Fibroblast of skin of scalp (primary cell): ENCODE data around the gene EVX1. TPM values are rescaled to one million over a fixed set of nuclear protein-coding genes. Genes with fewer than 3 reads are reported as not detected.

Source experiments
- DNase-seq: peaks from one replicate; pipeline ENCODE4 v3.0.0-alpha.2; 2013
- polyA plus RNA-seq, 2 experiments: library from polyadenylated mRNA; unstranded; fragments of 120-200 nt; gene quantifications; one replicate each; pipeline ENCODE4 v1.2.1, GENCODE V29; 2013; ENCODE audit not compliant: insufficient read length in 2 of 2

EVX1 gene
- not detected for polyA plus RNA-seq (2013, experiment 1 of 2; ENCODE audit: insufficient read length)
- not detected for polyA plus RNA-seq (2013, experiment 2 of 2; ENCODE audit: insufficient read length)

- DNase-seq: no peak
Measured at GRCh38 chr7:27242555-27243339, at the start of gene EVX1. EVX1 (plus strand) TSS chr7:27242802; CDS start chr7:27243031, 229 bp downstream.

DNA sequence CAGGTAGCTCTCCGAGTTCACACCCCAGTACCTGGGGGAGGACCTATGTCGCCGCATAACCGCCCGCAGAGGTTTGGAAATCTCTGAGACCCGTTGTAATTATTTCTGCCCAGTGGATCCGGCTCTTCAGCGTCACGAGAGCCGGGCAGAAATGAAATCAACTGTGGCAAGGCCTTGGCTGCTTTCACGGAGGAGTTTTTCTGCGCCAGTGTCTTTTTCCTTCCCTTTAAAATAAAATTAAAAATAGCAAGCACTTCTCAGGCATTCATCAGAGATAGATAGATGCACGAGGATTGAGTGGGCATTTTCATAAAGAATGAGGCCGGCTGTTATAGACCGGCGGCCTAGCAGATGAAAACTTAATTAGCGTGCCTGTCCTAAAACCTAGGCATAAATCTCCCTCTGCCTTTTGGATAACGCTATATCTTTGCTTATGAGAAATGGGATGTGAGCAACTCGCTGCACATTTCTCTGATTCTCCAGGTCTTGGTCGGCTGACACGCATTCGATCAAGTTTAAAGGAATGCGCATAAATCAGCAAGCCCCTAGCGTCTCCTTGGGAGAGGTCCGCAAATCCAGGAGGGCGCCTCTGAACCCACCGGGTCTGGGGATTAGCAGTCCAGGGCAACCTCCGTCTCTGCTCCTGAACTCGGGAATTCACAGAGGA lies 49.1 kb upstream of the EVX1 start:
- no peak for DNase-seq

- no peak for DNase-seq
Measured at GRCh38 chr7:27194002-27194352, 48.6 kb upstream of the EVX1 start.

DNA sequence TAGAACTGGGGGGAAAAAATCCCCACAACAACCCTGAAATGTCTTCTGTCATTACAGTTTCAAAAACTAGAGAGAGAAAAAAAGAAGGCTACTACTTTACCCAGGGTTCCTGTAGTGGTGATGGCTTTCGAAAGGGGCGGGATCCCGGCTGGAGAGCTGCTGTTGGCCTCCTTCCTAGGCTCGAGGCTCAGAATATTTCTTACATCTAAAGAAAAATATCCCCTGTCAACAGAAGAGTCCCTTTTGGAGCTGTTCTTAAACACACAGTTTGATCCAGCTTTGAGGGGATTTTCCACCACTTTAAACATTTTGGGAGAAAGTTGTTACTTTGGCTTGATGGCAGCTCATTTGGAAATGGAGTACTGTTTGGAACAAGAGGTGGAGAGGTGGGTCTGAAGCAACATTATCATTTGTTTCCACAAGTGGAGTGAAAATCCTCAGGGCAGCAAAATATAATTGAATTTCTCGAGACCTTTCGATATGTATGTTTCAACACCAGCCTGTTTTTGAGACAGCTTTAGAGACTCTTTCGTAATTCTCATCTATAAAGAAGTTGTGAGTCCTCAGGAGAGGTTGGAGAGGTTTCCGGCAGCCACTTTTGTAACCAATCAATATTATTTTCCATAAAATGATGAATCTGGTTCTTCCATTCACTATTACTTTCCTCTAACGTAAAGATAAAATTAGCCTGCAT lies 47.8 kb upstream of the EVX1 start:
- no peak for DNase-seq

DNA sequence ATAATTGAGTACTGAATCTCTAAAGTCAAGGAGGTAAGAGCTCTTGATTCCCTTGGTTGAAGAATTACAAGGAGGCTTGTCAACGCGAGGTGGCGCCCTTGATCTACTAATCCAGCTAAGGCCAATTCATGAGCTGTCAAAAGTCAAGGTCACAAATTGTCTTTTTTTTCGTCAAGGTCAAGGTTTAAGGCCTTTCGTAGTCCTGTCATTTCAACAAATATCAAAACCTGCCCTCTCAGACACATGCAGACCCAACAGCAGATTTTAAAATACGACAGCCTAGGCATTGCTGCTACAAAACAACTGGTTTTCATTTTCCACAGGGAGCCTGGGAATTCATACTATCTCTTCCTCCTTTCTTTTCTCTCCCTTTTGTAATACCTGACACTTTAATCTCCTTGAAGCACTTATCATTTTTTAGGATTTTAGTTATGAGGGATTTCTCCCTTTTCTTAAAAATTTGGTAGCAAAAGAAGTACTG lies 46.3 kb upstream of the EVX1 start:
- DNase-seq: peak; percentile 57

GRCh38 chr7:27197137-27198042 lies 45.2 kb upstream of the EVX1 start:
- DNase-seq: no peak

- no peak for DNase-seq
Measured at GRCh38 chr7:27198138-27198841, 44.3 kb upstream of the EVX1 start.

DNA sequence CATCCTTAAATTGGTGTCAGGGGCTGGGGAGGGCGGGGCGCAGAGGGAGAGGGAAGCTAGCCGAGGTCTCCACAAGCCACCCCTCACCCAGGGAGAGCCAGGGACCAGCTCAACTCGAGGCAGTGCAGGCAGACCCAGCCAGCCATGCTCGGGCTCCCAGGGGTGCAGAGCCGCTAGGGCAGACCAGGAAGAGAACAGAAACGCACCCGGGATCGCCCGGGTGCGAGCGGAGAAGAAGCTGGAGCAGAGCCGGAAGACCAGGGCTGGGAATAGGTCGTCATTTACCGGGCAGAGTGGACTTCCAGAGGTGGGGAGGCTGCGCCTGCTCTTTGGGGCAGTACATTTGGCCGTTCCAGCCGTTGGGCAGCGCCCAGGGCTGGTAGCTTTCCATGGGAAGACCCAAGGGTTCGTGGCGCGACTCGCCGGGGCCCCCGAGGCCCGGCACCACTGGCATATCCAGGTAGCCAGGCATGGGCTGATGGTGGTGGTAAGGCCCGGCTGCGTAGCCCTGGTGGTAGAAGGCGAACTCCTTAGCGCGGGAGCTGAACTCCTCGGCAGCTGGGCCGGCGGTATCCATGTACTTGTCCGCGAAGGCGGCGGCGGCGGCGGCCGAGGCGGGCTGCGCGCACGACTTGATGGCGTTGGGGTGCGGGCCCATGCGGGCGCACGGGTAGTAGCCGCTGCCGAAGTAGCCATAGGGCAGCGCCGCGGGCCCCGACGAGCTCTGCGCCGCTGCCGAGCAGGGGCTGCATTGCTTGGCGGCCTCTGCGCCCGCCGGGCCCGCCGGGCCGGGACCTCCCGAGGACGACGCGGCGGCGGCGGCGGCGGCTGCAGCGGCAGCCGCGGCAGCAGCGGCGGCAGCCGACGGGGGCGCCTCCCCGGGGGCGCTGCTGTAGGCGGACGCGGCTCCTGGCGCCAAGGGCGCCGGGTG lies 43.5 kb upstream of the EVX1 start:
- no peak for DNase-seq

GRCh38 chr7:27199849-27200760 lies 42.5 kb upstream of the EVX1 start, which contains the start of gene HOXA13:
HOXA13 (minus strand) TSS chr7:27200091; CDS start chr7:27200077, 14 bp downstream.
- DNase-seq: no peak

- no peak for DNase-seq
Measured at GRCh38 chr7:27200761-27201579, 41.6 kb upstream of the EVX1 start.

DNA sequence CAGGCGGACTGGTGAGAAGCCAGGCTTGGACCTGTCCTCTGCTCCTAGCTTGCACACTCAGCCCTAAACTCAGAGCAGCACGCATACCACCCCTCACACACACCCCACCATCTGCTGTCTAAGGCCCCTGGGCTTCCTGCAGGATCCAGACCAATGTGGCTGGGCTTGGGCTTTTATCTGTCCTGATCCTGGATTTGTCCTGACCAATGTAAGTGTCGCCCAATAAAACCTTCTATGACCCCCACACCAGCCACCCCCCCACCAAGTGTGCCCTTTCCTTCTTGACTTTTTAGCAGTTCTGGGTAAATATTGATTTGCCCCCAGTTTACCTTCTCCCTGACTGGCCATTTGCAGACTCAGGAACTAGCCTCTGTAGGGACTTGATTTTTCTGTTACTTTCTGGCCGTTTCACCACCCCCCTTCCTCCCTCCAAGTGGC lies 41.0 kb upstream of the EVX1 start:
- no peak for DNase-seq

DNA sequence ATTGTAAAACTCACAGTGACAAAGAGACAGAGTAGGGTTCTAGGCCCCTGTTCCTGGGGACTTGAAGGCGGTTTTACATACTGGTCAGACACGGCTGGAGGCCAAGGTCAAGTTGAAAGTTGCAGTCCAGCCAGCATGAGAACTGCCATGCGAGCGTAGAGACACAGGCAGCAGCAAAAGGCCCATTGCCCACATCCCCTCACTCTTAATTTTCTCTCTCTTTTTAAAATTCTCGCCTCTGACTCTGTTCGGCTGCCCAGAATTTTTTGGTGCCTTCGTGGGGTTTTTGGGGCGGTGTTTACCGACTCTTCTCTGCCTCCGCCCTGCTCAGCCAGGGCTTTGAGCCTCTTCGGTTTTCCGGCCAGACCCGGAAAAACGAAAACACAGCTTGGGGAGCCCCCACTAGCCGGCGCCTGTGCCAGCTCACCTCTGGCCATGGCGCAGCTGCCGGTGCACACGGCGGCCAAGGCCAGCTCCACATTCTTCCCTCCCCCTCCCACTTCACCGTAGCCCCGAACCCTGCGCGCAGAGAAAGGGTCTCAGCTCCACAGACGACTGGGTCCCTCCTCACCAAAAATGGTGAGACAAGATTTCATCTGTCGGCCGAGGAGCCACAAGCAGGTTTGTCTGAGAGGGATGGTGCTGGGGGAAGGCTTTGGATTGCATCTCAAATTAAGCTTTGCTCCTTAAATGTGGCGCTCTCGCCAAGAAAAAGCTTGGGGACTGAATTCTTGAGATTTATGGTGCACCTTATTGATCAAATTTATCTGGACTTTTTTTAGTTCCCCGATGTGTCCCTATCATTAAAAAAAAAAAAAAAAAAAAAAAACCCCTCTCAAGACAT lies 40.4 kb upstream of the EVX1 start:
- no peak for DNase-seq

DNA sequence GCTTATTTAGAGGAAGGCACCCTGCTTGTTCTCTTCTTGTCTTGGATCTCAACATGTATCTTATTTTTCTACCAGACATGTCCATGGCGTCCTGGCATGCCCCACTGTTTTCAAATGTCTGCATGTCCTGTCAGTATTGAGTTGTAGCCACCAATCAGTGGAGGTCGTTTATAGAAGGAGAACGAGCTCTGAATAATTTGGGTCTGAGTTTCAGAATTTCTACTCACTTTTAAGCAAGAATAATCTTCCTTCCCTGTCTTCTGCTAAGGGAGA lies 39.8 kb upstream of the EVX1 start:
- no peak for DNase-seq

DNA sequence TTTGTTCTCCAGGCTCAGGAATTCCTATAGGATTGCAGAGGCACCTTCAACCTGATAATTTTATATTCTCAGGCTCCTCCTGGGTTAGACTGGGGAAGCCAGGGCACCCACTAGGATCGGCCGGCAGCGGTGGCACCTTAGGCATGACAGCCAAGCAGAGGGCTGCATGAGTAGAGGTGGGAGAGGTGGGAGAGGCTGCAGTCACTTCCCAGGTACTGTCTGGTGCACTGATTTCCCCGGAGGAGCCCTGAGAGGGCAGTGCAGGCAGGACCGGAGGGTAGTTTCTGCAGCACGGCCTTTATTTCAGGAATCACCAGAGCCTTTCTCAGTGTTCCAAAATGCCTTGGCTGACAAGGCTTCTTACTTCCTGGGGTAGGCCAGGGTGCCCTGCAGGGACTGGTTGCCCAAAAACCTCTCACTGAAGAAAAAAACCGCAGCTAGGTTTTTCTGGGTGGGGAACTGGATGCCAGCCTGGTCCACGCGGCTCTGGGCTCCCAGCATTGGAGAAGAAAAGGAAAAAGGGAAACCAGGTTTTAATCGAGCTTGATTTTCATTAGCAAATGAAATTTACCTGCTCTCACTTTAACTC lies 39.1 kb upstream of the EVX1 start:
- no peak for DNase-seq

DNA sequence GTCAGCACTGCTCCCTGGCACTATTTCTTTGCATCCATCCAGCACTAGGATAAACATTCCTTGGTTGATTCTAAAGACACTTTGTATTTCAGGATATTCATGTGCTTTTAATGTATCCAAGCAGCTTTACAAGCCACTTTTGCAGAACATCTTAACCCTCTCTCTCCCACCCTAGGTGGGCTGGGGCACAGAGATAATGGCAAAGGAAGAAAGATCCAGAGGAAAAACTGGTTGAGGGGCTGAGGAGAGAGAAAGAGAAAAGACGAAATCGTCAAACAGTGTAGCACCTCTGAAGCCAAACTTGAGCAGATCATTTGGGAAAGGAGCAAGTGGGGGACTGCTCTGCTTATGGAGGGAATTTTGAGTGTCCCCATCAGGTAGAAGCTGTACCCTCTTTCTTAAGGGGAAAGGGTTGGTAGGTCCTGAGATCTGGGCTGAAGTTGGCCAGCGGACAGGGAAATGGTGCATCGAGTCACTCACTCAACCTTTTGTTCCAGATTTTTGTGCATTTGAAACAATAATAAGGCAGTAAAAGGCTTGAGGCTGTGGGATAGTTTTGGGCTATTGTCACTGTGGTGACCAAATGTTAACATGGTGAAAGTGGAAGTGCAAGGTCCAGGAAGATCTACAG lies 38.5 kb upstream of the EVX1 start:
- DNase-seq: no peak

- DNase-seq: no peak
Measured at GRCh38 chr7:27204851-27205322, 37.7 kb upstream of the EVX1 start.
